Activated CD4-positive, CD25-positive, alpha-beta regulatory T cell treated with anti-CD3 and anti-CD28 coated beads, Interleukin-2, amount 50 U/mL, for 16 hours (primary cell): Measurements from ENCODE around the gene CRACR2A.

Experiments used
- DNase-seq: peaks from one replicate; pipeline ENCODE4 v3.0.0-alpha.2; 2020; ENCODE audit warnings: low read depth, low spot score

CRACR2A gene

GRCh38 chr12:3752741-3753486, at the start of gene CRACR2A:
Gene CRACR2A (minus strand): TSS chr12:3753109. CDS start chr12:3696999, 56,110 bp downstream.
- peak; percentile 62 for DNase-seq

- DNase-seq: no peak
These were observed 44.7 kb upstream of the CRACR2A start for GRCh38 chr12:3797531-3798048.

- DNase-seq: no peak
These were observed 42.7 kb upstream of the CRACR2A start for GRCh38 chr12:3795492-3796133.

- DNase-seq: no peak
These were observed 42.2 kb upstream of the CRACR2A start for GRCh38 chr12:3795066-3795465.

GRCh38 chr12:3792623-3793288, 39.8 kb upstream of the CRACR2A start:
- DNase-seq: no peak

GRCh38 chr12:3791256-3791874, 38.5 kb upstream of the CRACR2A start:
- no peak for DNase-seq

- DNase-seq: no peak
These were observed 37.7 kb upstream of the CRACR2A start for GRCh38 chr12:3790642-3791041.

- no peak for DNase-seq
These were observed 36.9 kb upstream of the CRACR2A start for GRCh38 chr12:3789838-3790237.

GRCh38 chr12:3777206-3777809, 24.4 kb upstream of the CRACR2A start:
- no peak for DNase-seq

- DNase-seq: no peak
These were observed 22.6 kb upstream of the CRACR2A start for GRCh38 chr12:3775385-3776035.

GRCh38 chr12:3772380-3772779, 19.5 kb upstream of the CRACR2A start:
- no peak for DNase-seq

- no peak for DNase-seq
These were observed 18.9 kb upstream of the CRACR2A start for GRCh38 chr12:3771853-3772252.

GRCh38 chr12:3770891-3771290, 18.0 kb upstream of the CRACR2A start:
- no peak for DNase-seq

- no peak for DNase-seq
These were observed 16.1 kb upstream of the CRACR2A start for GRCh38 chr12:3768911-3769447.

GRCh38 chr12:3761116-3761735, 8.3 kb upstream of the CRACR2A start:
- DNase-seq: no peak

GRCh38 chr12:3759878-3760277, 7.0 kb upstream of the CRACR2A start:
- no peak for DNase-seq

- DNase-seq: no peak
These were observed 4.4 kb upstream of the CRACR2A start for GRCh38 chr12:3757261-3757660.

- no peak for DNase-seq
These were observed 3.0 kb upstream of the CRACR2A start for GRCh38 chr12:3755898-3756297.

- no peak for DNase-seq
These were observed 805 bp upstream of the CRACR2A start for GRCh38 chr12:3753544-3754284.
